K562 (cell line): ENCODE data around the gene NDUFA3. TPM values are rescaled to one million over a fixed set of nuclear protein-coding genes. Genes with fewer than 3 reads are reported as not detected.

ENCODE experiments used
- CBFB ChIP-seq: sonication (generic); formaldehyde crosslinking; IDR thresholded peaks from 2 replicates; pipeline ENCODE4 v1.4.0; 2020; ENCODE audit warnings: mild to moderate bottlenecking, missing genetic modification reagents
- CHD2 ChIP-seq: IDR thresholded peaks from 2 replicates; pipeline ENCODE4 v1.6.1; 2011; ENCODE audit warnings: low read depth, low read length
- DPF2 ChIP-seq: fragments of 450-650 bp; IDR thresholded peaks from 2 replicates; pipeline ENCODE4 v1.6.1; 2016
- FOXK2 ChIP-seq, 2 experiments: fragments of 450-650 bp; IDR thresholded peaks in 1 of 2; conservative IDR thresholded peaks in 1 of 2; 2 replicates each; pipeline ENCODE4 v1.6.1; 2016; ENCODE audit warnings: low read depth in 2 of 2, mild to moderate bottlenecking in 1 of 2
- KLF13 ChIP-seq: fragments of 450-650 bp; IDR thresholded peaks from 2 replicates; pipeline ENCODE4 v1.6.1; 2016; ENCODE audit warnings: missing genetic modification characterization, low read depth, mild to moderate bottlenecking, missing compliant biosample characterization, moderate library complexity, borderline replicate concordance
- MXI1 ChIP-seq: IDR thresholded peaks from 2 replicates; pipeline ENCODE4 v1.6.1; 2011; ENCODE audit warnings: low read depth, mild to moderate bottlenecking, improper control_type of control experiment, low read length
- MYC ChIP-seq, 2 experiments: fragments of 250-450 bp in 1 of 2; sonication (Bioruptor Pico) in 1 of 2; IDR thresholded peaks; 2 replicates each; pipeline versions ENCODE4 v1.5.1 to v1.6.1; 2012 to 2021; ENCODE audit warnings: low read depth in 2 of 2, borderline replicate concordance in 1 of 2, improper control_type of control experiment in 1 of 2, low read length in 1 of 2, mild to moderate bottlenecking in 1 of 2, moderate library complexity in 1 of 2
- NFRKB ChIP-seq: fragments of 450-650 bp; IDR thresholded peaks from 2 replicates; pipeline ENCODE4 v1.6.1; 2016; ENCODE audit warnings: low read depth
- RBBP5 ChIP-seq: fragments of 200-600 bp; sonication (generic); IDR thresholded peaks from 2 replicates; pipeline ENCODE4 v1.6.1; 2012; ENCODE audit warnings: borderline replicate concordance, mild to moderate bottlenecking, low read length, control low read depth, inconsistent platforms; ENCODE audit not compliant: insufficient read depth, poor library complexity, severe bottlenecking
- SRF ChIP-seq, 2 experiments: fragments of 250-450, 450-650 bp in 1 of 2; sonication (Bioruptor Pico) in 1 of 2; sonication (generic) in 1 of 2; formaldehyde crosslinking; IDR thresholded peaks; 2 replicates each; pipeline versions ENCODE4 v1.5.0 to v1.5.1; 2020 to 2022; ENCODE audit warnings: mild to moderate bottlenecking in 1 of 2, missing genetic modification reagents in 1 of 2
- TAF9B ChIP-seq: fragments of 450-650 bp; IDR thresholded peaks from 2 replicates; pipeline ENCODE4 v1.6.1; 2018; ENCODE audit warnings: mild to moderate bottlenecking; ENCODE audit not compliant: partially characterized antibody
- YY1 ChIP-seq, 3 experiments: IDR thresholded peaks; 2 replicates each; pipeline ENCODE4 v1.6.1; 2011; ENCODE audit warnings: low read length in 2 of 3, mild to moderate bottlenecking in 2 of 3, moderate library complexity in 2 of 3, borderline replicate concordance in 1 of 3, control low read depth in 1 of 3, low read depth in 1 of 3; ENCODE audit not compliant: insufficient read depth in 3 of 3, insufficient replicate concordance in 2 of 3, control insufficient read depth in 1 of 3, insufficient read length in 1 of 3; ENCODE audit errors: extremely low read depth in 1 of 3
- ZBTB12 ChIP-seq: fragments of 250-450 bp; sonication (Bioruptor Pico); IDR thresholded peaks from 2 replicates; pipeline ENCODE4 v1.4.0; 2020
- polyA plus RNA-seq, 8 experiments: library from polyadenylated mRNA; depleted of rRNA in 4 of 8; stranded (reverse) in 5 of 8; unstranded in 3 of 8; fragments of >200 nt; fragmentation: Nextera tagmentation in 2 of 8; fragmentation: Illumina TruSeq in 1 of 8; extraction: Ambion mirVana in 2 of 8; extraction: Trizol in 1 of 8; gene quantifications; 2 replicates each; pipeline versions ENCODE4 v1.2.1 to v1.2.3, GENCODE V29; 2011 to 2014; ENCODE audit warnings: inconsistent platforms in 1 of 8, missing spikeins in 1 of 8
- total RNA-seq, 7 experiments: library from RNA; depleted of rRNA in 6 of 7; stranded (reverse); fragments of >200 nt in 6 of 7; fragmentation: Illumina TruSeq in 2 of 7; extraction: Trizol in 2 of 7; gene quantifications; 2 replicates each; pipeline versions ENCODE4 v1.2.1 to v1.2.3, GENCODE V29; 2011 to 2021; ENCODE audit warnings: low replicate concordance in 1 of 7
- TF ChIP-seq, protein P1 (sequence below), 2 experiments: IDR thresholded peaks; 2 replicates each; pipeline ENCODE4 v1.6.1; 2011; ENCODE audit warnings: borderline replicate concordance in 1 of 2, control low read depth in 1 of 2, low read depth in 1 of 2, low read length in 1 of 2, mild to moderate bottlenecking in 1 of 2, mixed read lengths in 1 of 2, moderate library complexity in 1 of 2; ENCODE audit not compliant: insufficient read depth in 1 of 2, insufficient read length in 1 of 2, poor library complexity in 1 of 2, severe bottlenecking in 1 of 2; ENCODE audit errors: extremely low read depth in 1 of 2
- TF ChIP-seq, protein P2 (sequence below): sonication (generic); formaldehyde crosslinking; IDR thresholded peaks from 2 replicates; pipeline ENCODE4 v1.9.0; 2022; ENCODE audit warnings: mild to moderate bottlenecking, missing genetic modification reagents
- TF ChIP-seq, protein P3 (sequence below): IDR thresholded peaks from 2 replicates; pipeline ENCODE4 v1.6.1; 2011; ENCODE audit warnings: borderline replicate concordance, low read depth, mild to moderate bottlenecking, moderate library complexity, low read length; ENCODE audit not compliant: insufficient read depth, poor library complexity, severe bottlenecking
- TF ChIP-seq, protein P4 (sequence below), 2 experiments: fragments of 450-650 bp; conservative IDR thresholded peaks; 2 replicates each; pipeline ENCODE4 v1.6.1; 2017; ENCODE audit warnings: mild to moderate bottlenecking in 2 of 2, moderate library complexity in 2 of 2

Gene NDUFA3
- total and polyA plus RNA-seq, 9 of the 15 experiments (the other 6 are each of a cell fraction or from before 2014, with no cell fraction given): 39.2 to 279 (median 138) TPM

- TF ChIP-seq, protein P1, sequence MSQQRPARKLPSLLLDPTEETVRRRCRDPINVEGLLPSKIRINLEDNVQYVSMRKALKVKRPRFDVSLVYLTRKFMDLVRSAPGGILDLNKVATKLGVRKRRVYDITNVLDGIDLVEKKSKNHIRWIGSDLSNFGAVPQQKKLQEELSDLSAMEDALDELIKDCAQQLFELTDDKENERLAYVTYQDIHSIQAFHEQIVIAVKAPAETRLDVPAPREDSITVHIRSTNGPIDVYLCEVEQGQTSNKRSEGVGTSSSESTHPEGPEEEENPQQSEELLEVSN (IDR thresholded peaks at IDR 0.05; ENCODE audit: borderline replicate concordance in 1 of 2, extremely low read depth in 1 of 2, insufficient read depth in 1 of 2, insufficient read length in 1 of 2, low read depth in 1 of 2, low read length in 1 of 2, poor library complexity in 1 of 2, severe bottlenecking in 1 of 2): no peak
- TF ChIP-seq CBFB (CRISPR knock-in tag) (0 out of 2 replicates have a peak, but pooled peaks have one; percentile 29), SRF (CRISPR knock-in tag; IDR thresholded peaks at IDR 0.05) (no peak), FOXK2 (conservative IDR thresholded peaks at IDR 0.05 in 1 of 2, IDR thresholded peaks at IDR 0.05 in 1 of 2; ENCODE audit: low read depth in 2 of 2) (peak; percentile 61 to 69; a peak in 2 of 4 replicates), KLF13 (tag) (0 out of 2 replicates have a peak, but pooled peaks have one; percentile 46), DPF2 (peak; percentile 36; the same call in 1 of the 2 replicates), RBBP5 (peak; percentile 85), MXI1 (no peak), YY1 (IDR thresholded peaks at IDR 0.05; ENCODE audit: borderline replicate concordance in 1 of 3, control insufficient read depth in 1 of 3, extremely low read depth in 1 of 3, insufficient read depth in 3 of 3, insufficient read length in 1 of 3, insufficient replicate concordance in 2 of 3, low read depth in 1 of 3, low read length in 2 of 3) (peak; percentile 80 to 97 (median 96)), CHD2 (peak; percentile 66; the same call in 1 of the 2 replicates), TAF9B (peak; percentile 83), ZBTB12 (CRISPR knock-in tag) (peak; percentile 56; the same call in 1 of the 2 replicates), NFRKB (0 out of 2 replicates have a peak, but pooled peaks have one; percentile 32), MYC (IDR thresholded peaks at IDR 0.05; ENCODE audit: low read depth, low read length) (peak; percentile 76), MYC (CRISPR knock-in tag; IDR thresholded peaks at IDR 0.05; ENCODE audit: borderline replicate concordance, low read depth) (peak; percentile 44; the same call in 1 of the 2 replicates)
- TF ChIP-seq, protein P2, sequence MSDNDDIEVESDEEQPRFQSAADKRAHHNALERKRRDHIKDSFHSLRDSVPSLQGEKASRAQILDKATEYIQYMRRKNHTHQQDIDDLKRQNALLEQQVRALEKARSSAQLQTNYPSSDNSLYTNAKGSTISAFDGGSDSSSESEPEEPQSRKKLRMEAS (CRISPR knock-in tag): peak; percentile 50
- TF ChIP-seq, protein P3, sequence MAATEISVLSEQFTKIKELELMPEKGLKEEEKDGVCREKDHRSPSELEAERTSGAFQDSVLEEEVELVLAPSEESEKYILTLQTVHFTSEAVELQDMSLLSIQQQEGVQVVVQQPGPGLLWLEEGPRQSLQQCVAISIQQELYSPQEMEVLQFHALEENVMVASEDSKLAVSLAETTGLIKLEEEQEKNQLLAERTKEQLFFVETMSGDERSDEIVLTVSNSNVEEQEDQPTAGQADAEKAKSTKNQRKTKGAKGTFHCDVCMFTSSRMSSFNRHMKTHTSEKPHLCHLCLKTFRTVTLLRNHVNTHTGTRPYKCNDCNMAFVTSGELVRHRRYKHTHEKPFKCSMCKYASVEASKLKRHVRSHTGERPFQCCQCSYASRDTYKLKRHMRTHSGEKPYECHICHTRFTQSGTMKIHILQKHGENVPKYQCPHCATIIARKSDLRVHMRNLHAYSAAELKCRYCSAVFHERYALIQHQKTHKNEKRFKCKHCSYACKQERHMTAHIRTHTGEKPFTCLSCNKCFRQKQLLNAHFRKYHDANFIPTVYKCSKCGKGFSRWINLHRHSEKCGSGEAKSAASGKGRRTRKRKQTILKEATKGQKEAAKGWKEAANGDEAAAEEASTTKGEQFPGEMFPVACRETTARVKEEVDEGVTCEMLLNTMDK: no peak
- TF ChIP-seq, protein P4, sequence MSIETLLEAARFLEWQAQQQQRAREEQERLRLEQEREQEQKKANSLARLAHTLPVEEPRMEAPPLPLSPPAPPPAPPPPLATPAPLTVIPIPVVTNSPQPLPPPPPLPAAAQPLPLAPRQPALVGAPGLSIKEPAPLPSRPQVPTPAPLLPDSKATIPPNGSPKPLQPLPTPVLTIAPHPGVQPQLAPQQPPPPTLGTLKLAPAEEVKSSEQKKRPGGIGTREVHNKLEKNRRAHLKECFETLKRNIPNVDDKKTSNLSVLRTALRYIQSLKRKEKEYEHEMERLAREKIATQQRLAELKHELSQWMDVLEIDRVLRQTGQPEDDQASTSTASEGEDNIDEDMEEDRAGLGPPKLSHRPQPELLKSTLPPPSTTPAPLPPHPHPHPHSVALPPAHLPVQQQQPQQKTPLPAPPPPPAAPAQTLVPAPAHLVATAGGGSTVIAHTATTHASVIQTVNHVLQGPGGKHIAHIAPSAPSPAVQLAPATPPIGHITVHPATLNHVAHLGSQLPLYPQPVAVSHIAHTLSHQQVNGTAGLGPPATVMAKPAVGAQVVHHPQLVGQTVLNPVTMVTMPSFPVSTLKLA (conservative IDR thresholded peaks at IDR 0.05): peak; percentile 49 to 81
Measured at GRCh38 chr19:54102421-54103169, at the start of gene NDUFA3 (continued).
